Fibroblast of villous mesenchyme (primary cell): Measurements from ENCODE around the gene MIS18BP1. TPM values are rescaled to one million over a fixed set of nuclear protein-coding genes. Genes with fewer than 3 reads are reported as not detected.

Experiments used
- small RNA-seq: library from RNA; depleted of rRNA; stranded (forward); fragments of <200 nt; gene quantifications from one replicate; pipeline ENCODE3, GENCODE V24; 2012
- total RNA-seq: library from RNA; depleted of rRNA; stranded (reverse); fragments of >200 nt; gene quantifications from 2 replicates; pipeline ENCODE4 v1.2.3, GENCODE V29; 2012

MIS18BP1 gene
- total RNA-seq, 1 donor: 40.6 TPM

Small RNAs within 50 kb of the gene (small RNA-seq; reads per million reads assigned to genes)
- not detected for gene RNU6-552P

Other genes with a start within 250 kb of the MIS18BP1 start
- gene PRPF39, start 169.1 kb downstream of the MIS18BP1 start, total RNA-seq: 32.5 and 37.1 TPM in 2 replicates
- 22.2 and 30.7 TPM in 2 replicates for gene FKBP3, start 118.7 kb downstream of the MIS18BP1 start, total RNA-seq
- 7.4 and 10.8 TPM in 2 replicates for gene FANCM, start 117.3 kb downstream of the MIS18BP1 start, total RNA-seq